HepG2 (cell line): Measurements from ENCODE around the gene GDAP2.

Experiments
- ELF4 ChIP-seq: sonication (generic); formaldehyde crosslinking; IDR thresholded peaks from 2 replicates; pipeline ENCODE4 v1.5.0; 2020; ENCODE audit warnings: missing genetic modification reagents, mild to moderate bottlenecking, moderate library complexity, borderline replicate concordance
- GTF2F1 ChIP-seq: fragments of 150-350 bp; IDR thresholded peaks from 2 replicates; pipeline ENCODE4 v1.6.1; 2014; ENCODE audit warnings: low read length
- KAT2B ChIP-seq: fragments of 150-350 bp; IDR thresholded peaks from 2 replicates; pipeline ENCODE4 v1.6.1; 2014; ENCODE audit warnings: low read depth, low read length, borderline replicate concordance
- MXI1 ChIP-seq: IDR thresholded peaks from 3 replicates; pipeline ENCODE4 v1.6.1; 2012; ENCODE audit warnings: low read depth, low read length, inconsistent platforms, borderline replicate concordance
- PCBP2 ChIP-seq: fragments of 200-400 bp; formaldehyde crosslinking; optimal IDR thresholded peaks from 2 replicates; pipeline ENCODE3; 2018; ENCODE audit warnings: low read length, low read depth; ENCODE audit not compliant: poor library complexity, severe bottlenecking
- RARG ChIP-seq: sonication (generic); formaldehyde crosslinking; IDR thresholded peaks from 2 replicates; pipeline ENCODE4 v1.4.0; 2020; ENCODE audit warnings: low read depth, mild to moderate bottlenecking, missing genetic modification reagents
- TSC22D2 ChIP-seq: sonication (generic); formaldehyde crosslinking; IDR thresholded peaks from 2 replicates; pipeline ENCODE4 v1.5.1; 2020; ENCODE audit warnings: missing genetic modification reagents, mild to moderate bottlenecking, borderline replicate concordance
- ZBTB8A ChIP-seq: sonication (generic); formaldehyde crosslinking; IDR thresholded peaks from 2 replicates; pipeline ENCODE4 v1.4.0; 2020; ENCODE audit warnings: mild to moderate bottlenecking, low read depth, missing genetic modification reagents, borderline replicate concordance
- TF ChIP-seq, protein P1 (sequence below), 2 experiments: IDR thresholded peaks; 2 replicates each; pipeline ENCODE4 v1.6.1; 2011 to 2012; ENCODE audit warnings: low read length in 2 of 2, borderline replicate concordance in 1 of 2, low read depth in 1 of 2, mild to moderate bottlenecking in 1 of 2, moderate library complexity in 1 of 2
- TF ChIP-seq, protein P2 (sequence below): sonication (generic); formaldehyde crosslinking; IDR thresholded peaks from 2 replicates; pipeline ENCODE4 v1.5.0; 2020; ENCODE audit warnings: mild to moderate bottlenecking, missing genetic modification reagents, moderate library complexity
- TF ChIP-seq, protein P3 (sequence below): sonication (generic); formaldehyde crosslinking; IDR thresholded peaks from 2 replicates; pipeline ENCODE4 v1.8.1; 2022; ENCODE audit warnings: mild to moderate bottlenecking, missing genetic modification reagents
- TF ChIP-seq, protein P4 (sequence below): sonication (generic); formaldehyde crosslinking; IDR thresholded peaks from 2 replicates; pipeline ENCODE4 v1.5.0; 2020; ENCODE audit warnings: missing genetic modification reagents

DNA sequence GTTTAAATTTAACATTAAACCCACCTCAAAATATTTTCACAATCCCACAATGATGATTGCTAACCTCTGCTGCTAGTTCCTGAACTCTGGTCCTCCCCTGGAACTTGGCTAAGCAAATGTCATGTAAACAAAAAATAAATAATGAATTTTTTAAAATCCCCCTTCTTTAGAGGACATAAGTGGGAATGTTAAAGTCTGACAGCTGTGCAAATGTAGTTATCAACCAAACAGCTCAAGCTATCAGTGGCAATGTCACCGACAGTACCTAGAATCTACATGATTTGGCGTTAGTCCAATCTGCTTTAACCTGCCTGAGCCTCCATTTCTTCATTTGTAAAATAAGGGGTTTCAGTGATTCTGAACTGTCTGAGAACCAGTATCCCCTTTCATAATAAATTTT is 67.7 kb downstream of the GDAP2 start:
- TF ChIP-seq GTF2F1 (no peak), ELF4 (CRISPR knock-in tag) (no peak), ZBTB8A (CRISPR knock-in tag) (no peak), TSC22D2 (CRISPR knock-in tag) (no peak), RARG (CRISPR knock-in tag) (no peak), MXI1 (no peak), PCBP2 (no peak), KAT2B (no peak)
- TF ChIP-seq, protein P1, sequence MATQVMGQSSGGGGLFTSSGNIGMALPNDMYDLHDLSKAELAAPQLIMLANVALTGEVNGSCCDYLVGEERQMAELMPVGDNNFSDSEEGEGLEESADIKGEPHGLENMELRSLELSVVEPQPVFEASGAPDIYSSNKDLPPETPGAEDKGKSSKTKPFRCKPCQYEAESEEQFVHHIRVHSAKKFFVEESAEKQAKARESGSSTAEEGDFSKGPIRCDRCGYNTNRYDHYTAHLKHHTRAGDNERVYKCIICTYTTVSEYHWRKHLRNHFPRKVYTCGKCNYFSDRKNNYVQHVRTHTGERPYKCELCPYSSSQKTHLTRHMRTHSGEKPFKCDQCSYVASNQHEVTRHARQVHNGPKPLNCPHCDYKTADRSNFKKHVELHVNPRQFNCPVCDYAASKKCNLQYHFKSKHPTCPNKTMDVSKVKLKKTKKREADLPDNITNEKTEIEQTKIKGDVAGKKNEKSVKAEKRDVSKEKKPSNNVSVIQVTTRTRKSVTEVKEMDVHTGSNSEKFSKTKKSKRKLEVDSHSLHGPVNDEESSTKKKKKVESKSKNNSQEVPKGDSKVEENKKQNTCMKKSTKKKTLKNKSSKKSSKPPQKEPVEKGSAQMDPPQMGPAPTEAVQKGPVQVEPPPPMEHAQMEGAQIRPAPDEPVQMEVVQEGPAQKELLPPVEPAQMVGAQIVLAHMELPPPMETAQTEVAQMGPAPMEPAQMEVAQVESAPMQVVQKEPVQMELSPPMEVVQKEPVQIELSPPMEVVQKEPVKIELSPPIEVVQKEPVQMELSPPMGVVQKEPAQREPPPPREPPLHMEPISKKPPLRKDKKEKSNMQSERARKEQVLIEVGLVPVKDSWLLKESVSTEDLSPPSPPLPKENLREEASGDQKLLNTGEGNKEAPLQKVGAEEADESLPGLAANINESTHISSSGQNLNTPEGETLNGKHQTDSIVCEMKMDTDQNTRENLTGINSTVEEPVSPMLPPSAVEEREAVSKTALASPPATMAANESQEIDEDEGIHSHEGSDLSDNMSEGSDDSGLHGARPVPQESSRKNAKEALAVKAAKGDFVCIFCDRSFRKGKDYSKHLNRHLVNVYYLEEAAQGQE (IDR thresholded peaks at IDR 0.05; ENCODE audit: borderline replicate concordance in 1 of 2, low read depth in 1 of 2, low read length in 2 of 2): no peak
- TF ChIP-seq, protein P2, sequence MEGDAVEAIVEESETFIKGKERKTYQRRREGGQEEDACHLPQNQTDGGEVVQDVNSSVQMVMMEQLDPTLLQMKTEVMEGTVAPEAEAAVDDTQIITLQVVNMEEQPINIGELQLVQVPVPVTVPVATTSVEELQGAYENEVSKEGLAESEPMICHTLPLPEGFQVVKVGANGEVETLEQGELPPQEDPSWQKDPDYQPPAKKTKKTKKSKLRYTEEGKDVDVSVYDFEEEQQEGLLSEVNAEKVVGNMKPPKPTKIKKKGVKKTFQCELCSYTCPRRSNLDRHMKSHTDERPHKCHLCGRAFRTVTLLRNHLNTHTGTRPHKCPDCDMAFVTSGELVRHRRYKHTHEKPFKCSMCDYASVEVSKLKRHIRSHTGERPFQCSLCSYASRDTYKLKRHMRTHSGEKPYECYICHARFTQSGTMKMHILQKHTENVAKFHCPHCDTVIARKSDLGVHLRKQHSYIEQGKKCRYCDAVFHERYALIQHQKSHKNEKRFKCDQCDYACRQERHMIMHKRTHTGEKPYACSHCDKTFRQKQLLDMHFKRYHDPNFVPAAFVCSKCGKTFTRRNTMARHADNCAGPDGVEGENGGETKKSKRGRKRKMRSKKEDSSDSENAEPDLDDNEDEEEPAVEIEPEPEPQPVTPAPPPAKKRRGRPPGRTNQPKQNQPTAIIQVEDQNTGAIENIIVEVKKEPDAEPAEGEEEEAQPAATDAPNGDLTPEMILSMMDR (CRISPR knock-in tag): no peak
- TF ChIP-seq, protein P3, sequence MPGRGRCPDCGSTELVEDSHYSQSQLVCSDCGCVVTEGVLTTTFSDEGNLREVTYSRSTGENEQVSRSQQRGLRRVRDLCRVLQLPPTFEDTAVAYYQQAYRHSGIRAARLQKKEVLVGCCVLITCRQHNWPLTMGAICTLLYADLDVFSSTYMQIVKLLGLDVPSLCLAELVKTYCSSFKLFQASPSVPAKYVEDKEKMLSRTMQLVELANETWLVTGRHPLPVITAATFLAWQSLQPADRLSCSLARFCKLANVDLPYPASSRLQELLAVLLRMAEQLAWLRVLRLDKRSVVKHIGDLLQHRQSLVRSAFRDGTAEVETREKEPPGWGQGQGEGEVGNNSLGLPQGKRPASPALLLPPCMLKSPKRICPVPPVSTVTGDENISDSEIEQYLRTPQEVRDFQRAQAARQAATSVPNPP (CRISPR knock-in tag): no peak
- TF ChIP-seq, protein P4, sequence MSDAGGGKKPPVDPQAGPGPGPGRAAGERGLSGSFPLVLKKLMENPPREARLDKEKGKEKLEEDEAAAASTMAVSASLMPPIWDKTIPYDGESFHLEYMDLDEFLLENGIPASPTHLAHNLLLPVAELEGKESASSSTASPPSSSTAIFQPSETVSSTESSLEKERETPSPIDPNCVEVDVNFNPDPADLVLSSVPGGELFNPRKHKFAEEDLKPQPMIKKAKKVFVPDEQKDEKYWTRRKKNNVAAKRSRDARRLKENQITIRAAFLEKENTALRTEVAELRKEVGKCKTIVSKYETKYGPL (CRISPR knock-in tag): no peak
